GM18868 (cell line): Measurements from ENCODE around the gene RRP1.

Experiments used
- ATAC-seq: cut with Tn5 transposase; IDR thresholded peaks from one replicate; pipeline ENCODE4 v1.9.1; 2021; ENCODE audit warnings: mild to moderate bottlenecking, moderate library complexity; ENCODE audit not compliant: unreplicated experiment

RRP1 gene

DNA sequence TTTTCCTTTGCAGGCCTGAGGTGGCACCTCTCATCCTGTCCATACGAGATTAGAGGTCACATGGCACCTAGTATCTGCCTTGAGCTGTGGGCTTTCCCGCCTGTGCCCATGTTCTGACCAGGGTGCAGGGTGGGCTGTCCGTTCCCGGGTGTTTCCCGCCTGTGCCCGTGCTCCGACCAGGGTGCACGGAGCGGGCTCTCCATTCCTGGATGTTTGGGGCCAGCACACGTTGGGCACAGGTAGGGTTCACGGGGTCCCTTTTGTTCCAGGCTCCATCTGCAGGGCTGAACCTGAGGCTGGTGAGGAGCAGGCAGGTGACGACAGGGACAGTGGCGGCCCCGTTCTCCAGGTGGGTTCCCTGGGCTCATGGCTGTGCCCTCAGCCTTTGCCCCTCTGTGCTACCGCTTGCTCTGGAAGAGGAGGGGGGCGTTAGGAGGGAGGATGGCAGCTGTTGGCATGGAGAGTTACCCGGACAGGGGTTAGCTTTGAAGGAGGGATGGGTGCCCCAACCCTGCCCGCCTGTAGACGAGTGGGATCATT, 10.0 kb downstream of the RRP1 start:
- no peak for ATAC-seq

DNA sequence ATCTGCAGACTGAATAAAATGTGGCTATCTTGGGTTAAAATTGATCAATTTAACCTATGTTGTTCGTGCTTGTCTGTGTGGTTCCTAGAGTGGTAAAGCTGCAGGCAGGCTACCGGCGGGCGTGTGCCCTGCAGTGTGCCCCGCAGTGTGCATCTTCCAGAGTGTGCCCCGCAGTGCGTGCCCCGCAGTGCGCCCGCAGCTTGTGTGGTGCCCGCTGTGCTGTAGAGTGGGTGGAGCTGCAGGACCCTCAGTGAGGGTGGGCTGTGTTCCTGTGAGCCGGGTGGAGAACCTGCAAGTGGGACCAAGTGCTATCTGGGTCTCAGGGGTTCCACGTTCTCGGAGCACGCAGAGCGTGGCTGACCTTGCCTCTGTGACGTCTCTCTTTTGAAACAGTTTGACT, 10.7 kb downstream of the RRP1 start:
- no peak for ATAC-seq

- ATAC-seq = no peak
These were observed 11.2 kb downstream of the RRP1 start for GRCh38 chr21:43800566-43800965.

DNA sequence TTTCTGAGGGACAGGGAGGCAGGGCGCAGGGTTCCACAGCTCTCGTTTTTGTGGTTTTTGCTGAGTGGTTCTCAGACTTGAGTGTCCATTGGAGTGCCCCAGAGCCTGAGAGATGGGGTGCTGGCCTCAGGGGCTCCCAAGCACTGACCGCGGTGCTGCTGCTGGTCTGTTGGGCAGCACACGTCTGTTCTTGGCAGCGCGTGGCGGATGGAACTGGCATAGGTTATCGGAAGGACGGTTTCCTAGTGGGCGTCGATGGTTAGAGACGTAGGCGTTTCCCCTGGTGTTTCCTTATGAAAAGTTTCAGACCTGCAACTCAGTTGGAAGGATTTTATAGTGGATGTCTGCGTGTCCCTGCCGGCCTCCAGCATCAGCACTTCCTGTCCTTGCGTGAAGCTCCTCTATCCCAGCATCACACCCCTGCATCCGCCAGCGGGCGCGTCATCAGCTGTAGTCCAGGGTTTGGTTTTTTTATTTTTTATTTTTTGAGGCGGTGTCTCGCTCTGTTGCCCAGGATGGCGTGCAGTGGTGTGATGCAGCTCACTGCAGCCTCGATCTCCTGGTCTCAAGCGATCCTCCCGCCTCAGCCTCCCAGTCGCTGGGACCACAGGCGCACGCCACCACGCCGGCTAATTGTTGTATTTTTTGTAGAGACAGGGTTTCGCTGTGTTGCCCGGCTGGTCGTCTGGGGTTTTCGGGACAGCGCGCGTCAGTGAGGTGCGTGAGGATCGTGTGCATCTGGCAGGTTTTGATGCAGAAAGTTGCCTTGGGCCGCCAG, 11.8 kb downstream of the RRP1 start:
- ATAC-seq = no peak

- ATAC-seq = no peak
These were observed 13.4 kb downstream of the RRP1 start for GRCh38 chr21:43802713-43803313.

GRCh38 chr21:43803558-43804300, 14.4 kb downstream of the RRP1 start:
- ATAC-seq = no peak

DNA sequence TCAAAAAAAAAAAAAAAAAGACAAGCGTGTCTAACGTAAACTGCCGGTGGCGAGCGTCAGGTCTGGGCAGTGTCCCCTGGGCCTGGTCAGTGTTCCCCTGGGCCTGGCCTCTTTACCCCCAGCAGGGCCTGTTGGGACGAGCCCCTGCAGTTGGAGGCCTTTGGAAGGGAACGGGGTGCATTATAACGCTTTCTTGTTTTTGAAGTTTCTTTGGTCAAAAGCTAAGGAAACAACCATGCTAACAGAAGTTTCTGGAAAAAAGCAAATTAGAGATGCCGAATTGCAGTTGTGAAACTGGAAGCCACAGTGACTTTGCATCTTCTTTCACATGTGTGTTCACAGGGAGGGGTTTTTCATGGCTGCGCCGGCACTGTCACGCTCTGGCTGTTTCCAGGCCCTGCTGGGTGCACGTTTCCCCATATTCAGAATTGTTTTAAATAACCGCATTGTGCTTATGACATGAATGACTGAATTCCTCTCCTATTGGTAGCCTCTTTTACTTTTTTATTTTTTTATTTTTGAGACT, 16.0 kb downstream of the RRP1 start:
- ATAC-seq = peak; percentile 90

- no peak for ATAC-seq
These were observed 16.8 kb downstream of the RRP1 start for GRCh38 chr21:43806017-43806710.

- ATAC-seq = no peak
These were observed 19.0 kb downstream of the RRP1 start for GRCh38 chr21:43808367-43808766.

DNA sequence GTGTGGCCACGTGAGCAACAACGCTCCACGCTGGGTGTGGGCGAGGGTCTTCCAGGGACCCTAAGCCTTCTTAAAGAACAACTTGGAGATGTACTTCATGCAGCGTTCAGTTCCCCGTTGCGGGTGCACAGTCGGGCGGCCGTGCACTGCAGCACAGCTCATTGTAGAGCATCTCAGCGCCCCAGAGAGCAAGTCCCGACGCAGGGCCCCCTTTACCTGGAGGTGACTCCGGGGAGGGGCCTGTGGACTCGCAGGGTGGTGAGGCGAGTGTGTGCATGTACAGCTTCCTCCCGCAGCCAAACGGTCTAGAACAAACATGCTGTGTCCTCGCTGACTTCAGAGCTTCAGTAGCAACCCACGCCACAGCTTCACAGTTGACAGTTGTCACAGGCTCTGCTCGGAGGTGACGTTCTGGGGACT, 19.5 kb downstream of the RRP1 start:
- no peak for ATAC-seq

DNA sequence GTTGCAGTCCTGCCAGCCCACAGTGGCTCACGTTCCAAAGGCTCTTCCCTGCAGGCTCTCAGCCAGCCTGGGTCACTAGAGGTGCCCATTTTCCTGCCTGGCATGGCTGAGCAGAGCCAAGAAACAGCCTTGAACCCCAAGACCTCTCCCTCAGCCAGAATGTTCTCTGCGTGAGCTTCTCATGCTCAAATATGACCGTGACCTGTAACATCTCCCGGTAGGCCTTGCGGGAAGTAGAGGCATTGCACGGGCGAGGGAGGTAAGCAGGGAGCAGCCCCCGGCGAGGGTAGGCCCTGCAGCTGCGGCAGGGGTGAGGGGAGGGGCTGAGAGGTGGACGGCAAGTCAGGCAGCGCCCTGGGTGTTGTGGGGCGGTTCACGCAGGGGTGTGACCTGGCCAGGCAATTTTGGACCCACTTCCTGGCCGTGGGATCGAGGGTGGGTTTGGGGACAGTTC, 20.0 kb downstream of the RRP1 start:
- no peak for ATAC-seq

GRCh38 chr21:43809853-43810504, 20.6 kb downstream of the RRP1 start:
- ATAC-seq = no peak

DNA sequence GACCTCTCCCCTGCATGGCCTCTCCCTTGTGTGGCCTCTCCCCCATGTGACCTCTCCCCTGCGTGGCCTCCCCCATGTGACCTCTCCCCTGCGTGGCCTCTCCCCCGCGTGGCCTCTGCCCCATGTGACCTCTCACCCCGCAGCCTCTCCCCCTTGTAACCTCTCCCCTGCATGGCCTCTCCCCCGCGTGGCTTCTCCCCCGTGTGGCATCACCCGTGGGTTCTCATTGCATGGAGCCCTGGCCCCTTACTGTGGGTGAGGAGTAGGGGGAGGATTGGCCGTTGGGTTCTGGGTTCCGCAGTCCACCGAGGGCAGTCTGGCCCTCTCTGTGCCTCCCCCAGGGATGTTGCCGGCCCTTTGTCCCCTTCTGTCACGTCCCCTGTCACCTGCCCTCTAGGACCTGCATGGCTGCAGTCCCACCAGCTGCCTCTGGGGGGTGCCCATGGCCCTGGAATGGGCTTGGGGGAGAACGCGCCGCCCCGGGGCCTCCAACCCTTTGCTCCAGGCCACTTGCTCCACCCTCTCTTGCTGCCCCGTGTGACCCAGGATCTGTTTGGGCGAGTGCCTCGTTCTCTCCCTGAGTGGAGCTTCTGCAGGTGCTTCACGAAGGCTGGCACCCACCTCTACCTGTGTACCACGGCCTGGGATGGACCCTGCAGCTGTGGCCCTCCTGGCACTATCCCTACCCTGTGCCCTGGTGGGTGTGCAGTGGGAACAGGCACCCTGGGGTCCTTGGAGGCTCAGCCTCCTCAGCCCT, 21.3 kb downstream of the RRP1 start:
- ATAC-seq = peak; percentile 83

- ATAC-seq = no peak
These were observed 22.1 kb downstream of the RRP1 start for GRCh38 chr21:43811262-43812105.

DNA sequence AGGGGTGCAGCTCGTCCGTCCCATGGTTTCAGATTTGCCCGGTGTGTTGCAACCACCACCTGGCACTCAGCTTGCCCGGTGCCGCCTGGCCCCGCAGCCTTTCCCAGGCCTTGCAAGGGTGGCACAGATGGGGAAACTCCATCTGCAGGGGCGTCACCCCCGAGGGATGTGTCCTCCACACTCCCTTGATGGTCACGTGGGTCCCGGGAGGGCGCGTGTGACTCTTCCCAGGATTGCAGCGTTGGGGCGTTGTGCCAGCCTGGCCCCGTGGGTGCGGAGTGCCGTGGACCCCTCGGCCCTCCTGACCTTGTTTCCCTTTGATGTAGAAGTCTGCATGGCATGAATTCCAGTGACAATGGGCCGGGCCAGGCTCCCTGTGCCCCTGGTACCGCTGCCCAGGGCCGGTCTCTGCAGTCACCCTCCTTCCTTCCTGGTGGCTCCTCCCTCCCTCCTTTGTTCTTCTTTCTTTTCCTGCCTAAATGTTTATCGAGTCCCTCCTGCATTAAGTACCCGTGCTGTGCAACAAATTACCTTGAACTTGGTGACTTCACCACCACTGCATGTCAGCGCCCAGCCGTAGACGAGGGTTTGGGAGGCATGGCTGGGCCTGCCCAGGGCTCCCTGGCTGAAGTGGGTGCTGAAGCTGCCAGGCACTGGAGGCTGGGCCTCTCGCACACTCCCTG, 22.9 kb downstream of the RRP1 start:
- ATAC-seq = no peak

- ATAC-seq = no peak
These were observed 23.7 kb downstream of the RRP1 start for GRCh38 chr21:43812957-43813655.

GRCh38 chr21:43813656-43813980, 24.2 kb downstream of the RRP1 start:
- no peak for ATAC-seq
